ENCODE results near the gene DTNB. TPM values are rescaled to one million over a fixed set of nuclear protein-coding genes. Genes with fewer than 3 reads are reported as not detected.

Gene DTNB
- polyA plus RNA-seq, 1 donor from 2014 or later, result 22.5 TPM

DNA sequence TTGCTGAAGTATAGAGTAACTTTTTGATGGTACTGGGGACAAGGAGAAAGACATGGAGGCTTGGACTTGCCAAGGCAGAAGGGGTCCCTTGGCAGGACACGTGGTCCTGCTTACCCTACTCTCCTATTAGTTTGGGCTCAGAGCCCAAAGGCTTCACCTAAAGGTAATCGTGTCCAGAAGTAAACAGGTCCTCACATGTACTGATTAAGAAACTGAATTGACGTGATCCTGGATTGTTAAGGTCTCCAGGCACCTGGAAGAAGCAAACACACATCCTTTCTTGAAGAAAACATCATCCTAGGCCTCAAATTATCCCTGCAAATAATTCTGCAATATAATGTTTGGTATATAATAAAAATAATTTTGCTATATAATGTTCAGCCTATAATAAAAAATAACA is 50.0 kb downstream of the DTNB start:
- no peak overlapping the region for H3K4me3 ChIP-seq (ENCODE audit: low read length)
- no peaks in the 10 kb centered on the region for H3F3A ChIP-seq (ENCODE audit: insufficient read depth, low read length, poor library complexity, severe bottlenecking)
- no peak overlapping the region for H3K9ac ChIP-seq (ENCODE audit: low read length)
- no peak overlapping the region for H3K27ac ChIP-seq (ENCODE audit: low read length)
- TF ChIP-seq TAF1 (IDR thresholded peaks at IDR 0.05; ENCODE audit: low read depth) (no peak), EZH2 (IDR thresholded peaks at IDR 0.05; ENCODE audit: borderline replicate concordance, insufficient read depth, low read length, poor library complexity, severe bottlenecking) (no peak), SMC3 (conservative IDR thresholded peaks at IDR 0.05; ENCODE audit: poor library complexity) (no peak), POLR2AphosphoS5 (IDR thresholded peaks at IDR 0.05) (no peak), EP300 (conservative IDR thresholded peaks at IDR 0.05; ENCODE audit: poor library complexity, severe bottlenecking) (no peak), MXI1 (conservative IDR thresholded peaks at IDR 0.05; ENCODE audit: poor library complexity, severe bottlenecking) (no peak)
- TF ChIP-seq, protein P1, sequence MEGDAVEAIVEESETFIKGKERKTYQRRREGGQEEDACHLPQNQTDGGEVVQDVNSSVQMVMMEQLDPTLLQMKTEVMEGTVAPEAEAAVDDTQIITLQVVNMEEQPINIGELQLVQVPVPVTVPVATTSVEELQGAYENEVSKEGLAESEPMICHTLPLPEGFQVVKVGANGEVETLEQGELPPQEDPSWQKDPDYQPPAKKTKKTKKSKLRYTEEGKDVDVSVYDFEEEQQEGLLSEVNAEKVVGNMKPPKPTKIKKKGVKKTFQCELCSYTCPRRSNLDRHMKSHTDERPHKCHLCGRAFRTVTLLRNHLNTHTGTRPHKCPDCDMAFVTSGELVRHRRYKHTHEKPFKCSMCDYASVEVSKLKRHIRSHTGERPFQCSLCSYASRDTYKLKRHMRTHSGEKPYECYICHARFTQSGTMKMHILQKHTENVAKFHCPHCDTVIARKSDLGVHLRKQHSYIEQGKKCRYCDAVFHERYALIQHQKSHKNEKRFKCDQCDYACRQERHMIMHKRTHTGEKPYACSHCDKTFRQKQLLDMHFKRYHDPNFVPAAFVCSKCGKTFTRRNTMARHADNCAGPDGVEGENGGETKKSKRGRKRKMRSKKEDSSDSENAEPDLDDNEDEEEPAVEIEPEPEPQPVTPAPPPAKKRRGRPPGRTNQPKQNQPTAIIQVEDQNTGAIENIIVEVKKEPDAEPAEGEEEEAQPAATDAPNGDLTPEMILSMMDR (IDR thresholded peaks at IDR 0.05; ENCODE audit: poor library complexity, severe bottlenecking), result no peak
- TF ChIP-seq, protein P2, sequence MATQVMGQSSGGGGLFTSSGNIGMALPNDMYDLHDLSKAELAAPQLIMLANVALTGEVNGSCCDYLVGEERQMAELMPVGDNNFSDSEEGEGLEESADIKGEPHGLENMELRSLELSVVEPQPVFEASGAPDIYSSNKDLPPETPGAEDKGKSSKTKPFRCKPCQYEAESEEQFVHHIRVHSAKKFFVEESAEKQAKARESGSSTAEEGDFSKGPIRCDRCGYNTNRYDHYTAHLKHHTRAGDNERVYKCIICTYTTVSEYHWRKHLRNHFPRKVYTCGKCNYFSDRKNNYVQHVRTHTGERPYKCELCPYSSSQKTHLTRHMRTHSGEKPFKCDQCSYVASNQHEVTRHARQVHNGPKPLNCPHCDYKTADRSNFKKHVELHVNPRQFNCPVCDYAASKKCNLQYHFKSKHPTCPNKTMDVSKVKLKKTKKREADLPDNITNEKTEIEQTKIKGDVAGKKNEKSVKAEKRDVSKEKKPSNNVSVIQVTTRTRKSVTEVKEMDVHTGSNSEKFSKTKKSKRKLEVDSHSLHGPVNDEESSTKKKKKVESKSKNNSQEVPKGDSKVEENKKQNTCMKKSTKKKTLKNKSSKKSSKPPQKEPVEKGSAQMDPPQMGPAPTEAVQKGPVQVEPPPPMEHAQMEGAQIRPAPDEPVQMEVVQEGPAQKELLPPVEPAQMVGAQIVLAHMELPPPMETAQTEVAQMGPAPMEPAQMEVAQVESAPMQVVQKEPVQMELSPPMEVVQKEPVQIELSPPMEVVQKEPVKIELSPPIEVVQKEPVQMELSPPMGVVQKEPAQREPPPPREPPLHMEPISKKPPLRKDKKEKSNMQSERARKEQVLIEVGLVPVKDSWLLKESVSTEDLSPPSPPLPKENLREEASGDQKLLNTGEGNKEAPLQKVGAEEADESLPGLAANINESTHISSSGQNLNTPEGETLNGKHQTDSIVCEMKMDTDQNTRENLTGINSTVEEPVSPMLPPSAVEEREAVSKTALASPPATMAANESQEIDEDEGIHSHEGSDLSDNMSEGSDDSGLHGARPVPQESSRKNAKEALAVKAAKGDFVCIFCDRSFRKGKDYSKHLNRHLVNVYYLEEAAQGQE (IDR thresholded peaks at IDR 0.05; ENCODE audit: borderline replicate concordance), result no peak
- no peaks in the 10 kb centered on the region for H4K20me1 ChIP-seq (ENCODE audit: insufficient read depth)
- H3K9me3 ChIP-seq (ENCODE audit: low read length), result no peaks in the 10 kb centered on the region
- H3K9me2 ChIP-seq (ENCODE audit: insufficient read depth, low read length), result no peaks in the 10 kb centered on the region
- no peaks in the 10 kb centered on the region for H3K27me3 ChIP-seq (ENCODE audit: insufficient read depth, low read depth, low read length)
- H2AFZ ChIP-seq (ENCODE audit: low read depth, low read length), result no peak overlapping the region
- H3K79me2 ChIP-seq (replicated peaks; ENCODE audit: insufficient read depth, low read length), result no peaks in the 10 kb centered on the region
- no peak overlapping the region for H3K4me2 ChIP-seq (ENCODE audit: low read length)
- peaks cover 27% of the 10 kb centered on the region for H3K36me3 ChIP-seq (ENCODE audit: insufficient read depth, low read length)

DNA sequence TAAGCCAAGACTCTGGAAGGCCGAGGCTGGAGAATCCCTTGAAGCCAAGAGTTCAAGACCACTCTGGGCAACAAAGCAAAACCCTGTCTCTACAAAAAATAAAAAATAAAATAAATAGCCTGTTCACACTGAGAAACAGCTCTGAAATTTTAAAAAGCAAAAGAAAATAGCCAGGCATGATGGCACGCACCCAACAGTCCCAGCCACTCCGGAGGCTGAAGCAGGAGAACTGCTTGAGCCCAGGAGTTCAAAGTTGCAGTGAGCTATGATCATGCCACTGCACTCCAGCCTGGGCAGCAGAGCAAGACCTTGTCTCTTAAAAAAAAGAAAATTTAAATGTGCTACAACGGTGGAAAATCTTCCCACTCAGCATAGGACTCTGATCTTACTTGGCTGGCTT is 52.7 kb downstream of the DTNB start:
- Histone ChIP-seq H3K27me3 (ENCODE audit: insufficient read depth, low read depth, low read length) (no peaks in the 10 kb centered on the region), H3K79me2 (replicated peaks; ENCODE audit: insufficient read depth, low read length) (no peaks in the 10 kb centered on the region), H2AFZ (ENCODE audit: low read depth, low read length) (no peak overlapping the region), H4K20me1 (ENCODE audit: insufficient read depth) (no peaks in the 10 kb centered on the region), H3K4me3 (ENCODE audit: low read length) (no peak overlapping the region), H3F3A (ENCODE audit: insufficient read depth, low read length, poor library complexity, severe bottlenecking) (no peaks in the 10 kb centered on the region), H3K9ac (ENCODE audit: low read length) (no peak overlapping the region), H3K9me3 (ENCODE audit: low read length) (no peaks in the 10 kb centered on the region), H3K36me3 (ENCODE audit: insufficient read depth, low read length) (peaks cover 19% of the 10 kb centered on the region), H3K9me2 (ENCODE audit: insufficient read depth, low read length) (no peaks in the 10 kb centered on the region), H3K4me2 (ENCODE audit: low read length) (no peak overlapping the region), H3K27ac (ENCODE audit: low read length) (no peak overlapping the region)
- no peak for TF ChIP-seq MXI1 (conservative IDR thresholded peaks at IDR 0.05; ENCODE audit: poor library complexity, severe bottlenecking)
- no peak for TF ChIP-seq TAF1 (IDR thresholded peaks at IDR 0.05; ENCODE audit: low read depth)
- no peak for TF ChIP-seq EZH2 (IDR thresholded peaks at IDR 0.05; ENCODE audit: borderline replicate concordance, insufficient read depth, low read length, poor library complexity, severe bottlenecking)
- TF ChIP-seq POLR2AphosphoS5 (IDR thresholded peaks at IDR 0.05), result no peak
- TF ChIP-seq RAD21 (conservative IDR thresholded peaks at IDR 0.05), result no peak
- TF ChIP-seq, protein P2 (IDR thresholded peaks at IDR 0.05; ENCODE audit: borderline replicate concordance), result no peak
- TF ChIP-seq EP300 (conservative IDR thresholded peaks at IDR 0.05; ENCODE audit: poor library complexity, severe bottlenecking), result no peak
- TF ChIP-seq, protein P1 (IDR thresholded peaks at IDR 0.05; ENCODE audit: poor library complexity, severe bottlenecking), result no peak
- no peak for TF ChIP-seq SMC3 (conservative IDR thresholded peaks at IDR 0.05; ENCODE audit: poor library complexity)
